VCaP (cell line): ENCODE results near the gene KMT2D.

Experiments used
- H3K27ac ChIP-seq: fragments of 450-650 bp; 2 replicates; pipeline ENCODE4 v1.5.1; 2017
- TF ChIP-seq, protein P1 (sequence below): fragments of 450-650 bp; conservative IDR thresholded peaks from 2 replicates; pipeline ENCODE4 v1.5.1; 2017; ENCODE audit warnings: mild to moderate bottlenecking, moderate library complexity

Gene KMT2D

DNA sequence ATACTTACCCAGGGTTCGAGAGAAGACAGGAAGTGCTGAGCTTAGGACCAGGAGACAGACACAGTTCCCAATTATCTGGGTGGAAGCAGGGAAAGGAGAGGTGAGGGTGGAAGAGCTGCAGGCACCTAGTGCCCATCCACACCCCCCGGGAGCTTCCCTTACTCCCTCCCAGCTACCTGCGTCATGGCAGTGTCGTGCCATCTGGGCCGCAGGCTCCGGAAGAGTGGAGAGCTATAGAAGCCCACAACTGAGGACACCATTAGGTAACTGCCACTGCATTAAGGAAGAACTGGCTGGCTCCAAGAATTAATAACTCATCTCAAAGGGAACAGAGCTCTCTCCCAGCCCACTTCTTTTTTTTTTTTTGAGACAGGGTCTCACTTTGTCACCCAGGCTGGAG is 39.8 kb upstream of the KMT2D start:
- H3K27ac ChIP-seq, result no peak overlapping the region
- TF ChIP-seq, protein P1, sequence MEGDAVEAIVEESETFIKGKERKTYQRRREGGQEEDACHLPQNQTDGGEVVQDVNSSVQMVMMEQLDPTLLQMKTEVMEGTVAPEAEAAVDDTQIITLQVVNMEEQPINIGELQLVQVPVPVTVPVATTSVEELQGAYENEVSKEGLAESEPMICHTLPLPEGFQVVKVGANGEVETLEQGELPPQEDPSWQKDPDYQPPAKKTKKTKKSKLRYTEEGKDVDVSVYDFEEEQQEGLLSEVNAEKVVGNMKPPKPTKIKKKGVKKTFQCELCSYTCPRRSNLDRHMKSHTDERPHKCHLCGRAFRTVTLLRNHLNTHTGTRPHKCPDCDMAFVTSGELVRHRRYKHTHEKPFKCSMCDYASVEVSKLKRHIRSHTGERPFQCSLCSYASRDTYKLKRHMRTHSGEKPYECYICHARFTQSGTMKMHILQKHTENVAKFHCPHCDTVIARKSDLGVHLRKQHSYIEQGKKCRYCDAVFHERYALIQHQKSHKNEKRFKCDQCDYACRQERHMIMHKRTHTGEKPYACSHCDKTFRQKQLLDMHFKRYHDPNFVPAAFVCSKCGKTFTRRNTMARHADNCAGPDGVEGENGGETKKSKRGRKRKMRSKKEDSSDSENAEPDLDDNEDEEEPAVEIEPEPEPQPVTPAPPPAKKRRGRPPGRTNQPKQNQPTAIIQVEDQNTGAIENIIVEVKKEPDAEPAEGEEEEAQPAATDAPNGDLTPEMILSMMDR, result no peak

DNA sequence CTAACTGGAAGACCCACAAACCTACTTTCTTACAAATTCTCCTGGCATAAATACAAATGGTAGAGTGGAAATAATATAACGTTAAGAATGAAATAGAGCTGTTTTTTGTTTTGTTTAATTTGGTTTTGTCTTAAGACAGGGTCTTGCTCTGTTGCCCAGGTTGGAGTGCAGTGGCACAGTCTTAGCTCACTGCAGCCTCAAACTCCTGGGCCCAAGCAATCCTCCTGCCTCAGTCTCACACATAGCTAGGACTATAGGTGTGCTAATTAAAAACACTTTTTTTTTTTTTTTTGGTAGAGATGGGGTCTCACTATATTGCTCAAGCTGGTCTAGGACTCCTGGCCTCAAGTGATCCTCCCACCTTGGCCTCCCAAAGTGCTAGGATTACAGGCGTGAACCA is 38.1 kb upstream of the KMT2D start:
- TF ChIP-seq, protein P1, result no peak
- no peak overlapping the region for H3K27ac ChIP-seq

DNA sequence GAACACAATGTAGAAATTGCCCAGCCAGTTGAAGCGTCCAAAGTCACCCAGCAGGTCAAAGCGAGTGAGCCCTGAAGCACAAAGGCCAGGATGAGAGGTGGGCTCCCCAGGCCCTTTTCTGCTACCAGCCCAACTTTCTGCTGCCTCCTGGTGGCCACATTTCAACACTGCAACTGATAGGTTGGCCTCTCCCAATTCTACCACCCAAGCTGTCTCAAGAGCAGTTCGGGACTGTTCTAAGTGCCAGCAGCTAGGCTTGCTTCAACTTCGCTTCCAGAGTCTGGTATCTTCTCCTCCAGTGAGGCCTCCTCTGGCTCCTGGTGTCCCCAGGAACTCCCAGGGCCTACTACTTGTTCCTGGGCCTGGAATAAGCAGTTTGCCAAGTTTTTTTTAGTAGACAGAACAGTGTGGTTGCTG is 37.4 kb upstream of the KMT2D start:
- TF ChIP-seq, protein P1, result peak; percentile 78
- H3K27ac ChIP-seq, result no peak overlapping the region

DNA sequence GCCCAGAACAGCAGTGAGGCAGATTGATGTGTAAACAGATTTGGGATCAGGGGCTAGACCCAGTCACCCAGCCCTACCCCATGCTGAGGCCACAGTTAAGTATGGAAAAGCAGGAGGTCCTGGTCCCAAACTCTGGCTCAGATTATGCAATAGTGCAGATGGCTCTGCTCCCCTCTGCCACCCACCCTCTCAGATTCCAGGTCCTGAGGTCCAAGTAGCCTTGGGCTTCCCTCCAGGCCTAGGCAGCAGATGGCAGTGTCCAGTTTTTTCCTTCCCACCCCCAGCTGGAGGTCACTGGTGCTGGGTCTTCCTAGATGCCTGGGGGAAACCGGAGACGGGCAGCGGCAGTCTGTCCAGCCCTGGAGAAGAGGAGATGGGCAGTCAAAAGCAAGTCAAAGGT is 36.8 kb upstream of the KMT2D start:
- no peak overlapping the region for H3K27ac ChIP-seq
- TF ChIP-seq, protein P1, result no peak

DNA sequence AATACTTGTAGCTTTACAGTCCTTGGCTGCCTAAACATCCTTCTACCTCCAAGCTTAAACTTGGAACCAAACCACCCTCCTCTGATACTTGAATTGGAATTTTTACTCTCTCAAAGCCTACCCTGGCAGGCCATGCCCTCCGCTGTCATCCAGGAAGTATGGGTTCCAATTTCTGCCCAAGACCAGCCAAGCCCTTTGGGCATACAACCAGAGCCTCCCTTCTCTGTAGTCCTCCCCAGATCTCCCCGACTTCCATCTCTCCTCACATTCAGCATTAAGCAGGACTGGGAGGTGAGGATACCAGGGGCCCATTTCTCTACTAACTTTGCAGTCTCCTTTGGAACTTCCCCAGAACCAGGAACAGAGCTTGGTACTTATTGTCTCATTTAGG is 34.4 kb upstream of the KMT2D start:
- TF ChIP-seq, protein P1, result no peak

DNA sequence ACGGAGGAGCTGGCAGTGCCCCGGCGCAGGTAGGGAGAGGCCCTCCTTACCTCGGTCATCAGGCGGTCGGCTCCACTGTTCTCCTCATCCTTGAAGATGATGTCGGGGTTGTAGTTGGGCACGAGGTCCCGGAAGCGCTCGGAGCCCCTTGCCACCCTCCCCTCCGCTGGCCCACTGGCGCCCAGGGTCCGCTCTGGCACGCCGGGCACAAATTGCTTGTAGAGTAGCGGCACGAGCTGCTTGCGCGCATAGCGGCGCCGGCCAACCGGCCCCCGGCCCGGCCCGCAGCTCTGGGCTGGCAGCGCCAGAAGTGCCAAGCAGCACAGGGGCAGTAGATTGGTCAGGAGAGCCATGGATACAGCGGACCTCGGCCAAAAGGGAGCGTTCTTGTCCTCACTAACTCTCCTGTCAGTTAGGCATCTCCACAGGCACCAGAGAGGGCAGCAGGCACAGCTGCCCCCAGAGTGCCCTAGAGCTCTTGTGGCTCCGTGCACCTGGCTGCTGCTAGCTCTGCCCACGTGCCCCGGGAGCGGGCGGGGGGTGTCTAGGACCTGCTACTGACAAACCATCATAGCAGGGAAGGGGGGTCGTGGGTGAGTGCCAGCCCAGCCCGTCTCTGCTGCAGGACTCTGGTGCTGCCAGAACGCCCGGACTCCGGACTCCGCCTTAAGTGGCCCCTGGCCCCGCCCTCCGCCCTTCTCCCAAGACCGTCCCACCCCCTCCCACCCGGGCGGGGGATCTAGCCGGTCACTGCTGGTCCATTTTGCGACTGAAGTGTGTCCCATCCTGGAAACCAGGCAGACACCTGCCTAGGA is 33.8 kb upstream of the KMT2D start, which contains the start of gene DHH:
Gene DHH (minus strand): TSS at position 642 of the 815 bp plus-strand sequence. CDS start 289 bp downstream, at position 353.
- TF ChIP-seq, protein P1, result no peak
- H3K27ac ChIP-seq, result no peak within 1 kb of the TSS

More for the DNA sequence above, 34.4 kb upstream of the KMT2D start:
- no peak overlapping the region for H3K27ac ChIP-seq

DNA sequence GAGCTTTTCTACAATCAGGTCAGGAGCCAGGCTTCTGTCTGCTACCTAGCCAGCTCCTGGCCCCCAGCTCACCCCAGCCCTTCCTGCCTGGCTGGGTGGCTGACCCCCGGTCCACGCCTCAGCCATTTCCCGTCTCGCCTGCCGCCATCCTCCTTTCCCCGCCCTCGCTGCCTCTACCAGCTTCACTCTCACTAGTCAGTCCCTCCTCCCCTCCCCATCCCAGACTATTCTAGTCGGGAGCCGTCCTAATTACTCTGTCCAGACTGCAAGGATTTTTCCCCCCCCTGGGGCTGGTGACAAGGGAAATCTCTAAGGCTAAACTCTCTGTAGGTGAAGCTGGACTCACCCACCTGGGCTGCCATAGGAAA is 33.2 kb upstream of the KMT2D start:
- TF ChIP-seq, protein P1, result no peak
- H3K27ac ChIP-seq, result no peak overlapping the region
